Activated CD8-positive, alpha-beta memory T cell treated with anti-CD3 and anti-CD28 coated beads, Interleukin-2, amount 10 ng/mL, durations not matched to agents 7 days and 5 days (primary cell): ENCODE data around the gene KCNN4. TPM values are rescaled to one million over a fixed set of nuclear protein-coding genes. Genes with fewer than 3 reads are reported as not detected.
A peak's percentile ranks its signal among the peaks of the same experiment; 100 is the strongest.

Experiments
- ATAC-seq: fragments of 150-1000 bp; cut with Tn5 transposase; one replicate; pipeline ENCODE4 v1.10.0; 2021; ENCODE audit warnings: moderate library complexity
- CTCF ChIA-PET: fragments of 350-600 bp; sonication (Branson Sonifier 250); formaldehyde crosslinking; loops from one replicate; lab custom pipeline; 2021; ENCODE audit warnings: antibody characterized with exemption; lab: Charles Lee
- DNase-seq: peaks from one replicate; pipeline ENCODE4 v3.0.0-alpha.2; 2020
- H3K27ac Mint-ChIP-seq: one replicate; pipeline ENCODE4 v1.8.0; 2021; ENCODE audit warnings: mild to moderate bottlenecking, mixed read lengths
- H3K27me3 Mint-ChIP-seq: one replicate; pipeline ENCODE4 v1.8.0; 2021; ENCODE audit warnings: mixed read lengths
- H3K36me3 Mint-ChIP-seq: one replicate; pipeline ENCODE4 v1.8.0; 2021; ENCODE audit warnings: mild to moderate bottlenecking, mixed read lengths
- H3K4me1 Mint-ChIP-seq: one replicate; pipeline ENCODE4 v1.8.0; 2021; ENCODE audit warnings: mixed read lengths
- H3K4me3 Mint-ChIP-seq: one replicate; pipeline ENCODE4 v1.8.0; 2021; ENCODE audit warnings: mild to moderate bottlenecking, moderate library complexity, mixed read lengths
- H3K9me3 Mint-ChIP-seq: one replicate; pipeline ENCODE4 v1.8.0; 2022; ENCODE audit warnings: low read depth, mixed read lengths
- total RNA-seq, 2 experiments: library from RNA; stranded (reverse); gene quantifications; one replicate each; pipeline ENCODE4 v1.2.3, GENCODE V29; 2021

KCNN4 gene
- total RNA-seq, 2 experiments from 2014 or later = 43.9 to 53.0 TPM

DNA sequence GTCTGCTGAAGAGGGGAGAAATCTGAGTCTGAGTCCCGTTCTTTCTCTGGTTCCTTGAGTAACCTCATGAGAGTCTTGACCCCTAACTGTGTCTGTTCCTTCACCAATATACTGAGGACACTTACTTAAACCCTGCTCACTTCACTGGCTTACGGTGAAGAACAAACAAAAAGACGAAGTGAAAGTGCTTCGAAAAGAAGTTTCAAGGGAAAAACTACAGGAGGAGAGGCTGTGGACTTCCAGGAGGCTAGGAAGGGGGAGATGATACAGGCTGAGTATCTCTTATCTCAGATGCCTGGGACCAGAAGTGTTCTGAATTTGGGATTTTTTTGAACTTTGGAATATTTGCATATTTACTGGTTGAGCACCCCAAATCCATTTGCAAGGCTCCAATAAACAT lies 32.1 kb downstream of the KCNN4 start:
- CTCF ChIA-PET = interaction anchor here (1.3 kb wide), 1 partner anchor 47 kb away, joined by 3 read pairs; no protein-coding TSS in a partner anchor
- no peaks in the 10 kb centered on the region for H3K9me3 Mint-ChIP-seq

DNA sequence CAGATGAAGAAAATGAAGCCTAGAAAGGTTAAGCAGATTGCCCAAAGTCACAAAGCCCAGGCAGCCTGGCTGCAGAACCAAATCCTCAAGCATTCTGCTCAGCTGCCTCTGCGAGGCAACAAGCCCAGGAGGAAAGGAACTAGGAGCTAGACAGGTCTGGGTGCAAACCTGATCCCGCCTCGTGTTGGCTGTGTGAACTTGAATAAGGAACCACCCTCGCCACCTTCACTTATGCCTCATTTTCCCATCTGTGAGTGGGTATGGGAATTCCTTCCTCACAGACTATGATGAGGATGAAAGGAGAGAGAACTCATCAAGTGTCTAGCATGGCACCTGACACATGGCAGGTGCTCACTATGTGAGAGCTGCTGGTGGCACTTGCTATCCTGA lies 32.6 kb downstream of the KCNN4 start:
- peaks cover 53% of the 10 kb centered on the region for H3K36me3 Mint-ChIP-seq
- no peak overlapping the region for H3K4me3 Mint-ChIP-seq
- CTCF ChIA-PET = interaction anchor here (1.3 to 3.7 kb wide), 2 partner anchors 17 to 47 kb away, joined by 3 to 71 read pairs; no protein-coding TSS in a partner anchor
- H3K27ac Mint-ChIP-seq = peak overlapping the region; percentile 83
- DNase-seq = no peak
- H3K9me3 Mint-ChIP-seq = no peaks in the 10 kb centered on the region
- peaks cover 47% of the 10 kb centered on the region for H3K4me1 Mint-ChIP-seq
- no peak for ATAC-seq
- no peaks in the 10 kb centered on the region for H3K27me3 Mint-ChIP-seq

More for the DNA sequence above, 32.1 kb downstream of the KCNN4 start:
- DNase-seq = no peak
- peak overlapping the region; percentile 67 for H3K27ac Mint-ChIP-seq
- no peak for ATAC-seq
- H3K36me3 Mint-ChIP-seq = peaks cover 53% of the 10 kb centered on the region
- no peaks in the 10 kb centered on the region for H3K27me3 Mint-ChIP-seq
- peaks cover 50% of the 10 kb centered on the region for H3K4me1 Mint-ChIP-seq
- no peak overlapping the region for H3K4me3 Mint-ChIP-seq

DNA sequence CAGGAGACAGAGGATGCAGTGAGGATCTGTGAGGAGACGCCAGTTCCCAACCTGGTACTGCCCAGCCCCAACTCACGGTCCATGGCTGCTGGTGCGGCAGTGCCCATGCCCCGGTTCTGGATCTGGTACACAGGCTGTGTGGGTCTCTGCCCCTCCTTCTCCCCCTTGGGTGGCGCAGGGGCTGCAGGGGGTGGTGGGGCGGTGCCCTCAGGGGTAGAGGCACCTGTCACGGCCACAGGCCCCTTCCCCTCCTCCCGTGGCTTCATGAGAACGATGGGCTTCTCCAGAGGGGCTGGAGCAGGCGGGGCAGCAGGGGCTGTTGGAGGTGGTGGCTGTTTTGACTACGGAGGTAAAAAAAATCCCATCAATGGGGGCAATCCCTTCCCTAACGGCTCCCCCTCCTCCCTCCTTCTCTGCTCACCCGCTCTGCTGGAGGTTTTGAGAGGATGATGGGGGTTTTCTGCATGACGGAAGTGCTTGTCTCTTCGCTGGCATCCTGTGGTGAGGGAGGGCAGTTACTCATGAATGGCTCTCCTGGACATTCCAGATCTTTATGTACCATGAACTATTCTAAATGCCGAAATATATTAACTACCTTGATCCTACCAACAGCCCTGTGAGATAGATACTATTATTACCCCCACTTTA lies 33.1 kb downstream of the KCNN4 start:
- CTCF ChIA-PET = interaction anchor here (1.3 to 4.9 kb wide), 4 partner anchors 8 to 48 kb away, joined by 3 to 71 read pairs (median 58); partner anchors contain the start of gene SMG9
- Mint-ChIP-seq H3K36me3 (peaks cover 56% of the 10 kb centered on the region), H3K27ac (peak overlapping the region; percentile 83), H3K27me3 (no peaks in the 10 kb centered on the region), H3K4me1 (peaks cover 42% of the 10 kb centered on the region), H3K4me3 (peak overlapping the region; percentile 38), H3K9me3 (no peaks in the 10 kb centered on the region)
- ATAC-seq = no peak
- no peak for DNase-seq

DNA sequence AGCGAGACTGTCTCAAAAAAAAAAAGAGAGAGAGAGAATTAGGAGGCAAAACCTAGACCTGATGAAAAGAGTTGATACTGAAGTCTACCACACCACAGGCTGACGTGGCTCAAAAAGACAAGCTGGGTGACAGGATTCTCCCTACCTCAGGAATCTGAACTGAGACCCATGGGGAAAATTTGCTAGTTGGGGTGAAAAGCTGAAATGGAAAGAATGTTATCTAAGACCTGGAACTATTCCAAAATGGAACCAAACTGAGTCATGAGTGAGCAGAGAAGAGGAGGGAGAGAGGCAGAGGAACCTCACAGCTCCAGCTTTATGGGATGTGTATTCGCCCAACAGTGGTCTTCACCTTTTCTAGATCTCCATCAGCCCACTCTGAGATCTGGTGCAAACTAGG lies 37.7 kb downstream of the KCNN4 start:
- CTCF ChIA-PET = interaction anchor here (1.4 to 4.9 kb wide), 3 partner anchors 22 to 42 kb away, joined by 4 to 68 read pairs (median 5); no protein-coding TSS in a partner anchor
- Mint-ChIP-seq H3K4me3 (no peak overlapping the region), H3K9me3 (no peaks in the 10 kb centered on the region), H3K27ac (no peak overlapping the region), H3K4me1 (peaks cover 32% of the 10 kb centered on the region), H3K36me3 (peaks cover 58% of the 10 kb centered on the region), H3K27me3 (no peaks in the 10 kb centered on the region)
- ATAC-seq (no peak), DNase-seq (no peak)

DNA sequence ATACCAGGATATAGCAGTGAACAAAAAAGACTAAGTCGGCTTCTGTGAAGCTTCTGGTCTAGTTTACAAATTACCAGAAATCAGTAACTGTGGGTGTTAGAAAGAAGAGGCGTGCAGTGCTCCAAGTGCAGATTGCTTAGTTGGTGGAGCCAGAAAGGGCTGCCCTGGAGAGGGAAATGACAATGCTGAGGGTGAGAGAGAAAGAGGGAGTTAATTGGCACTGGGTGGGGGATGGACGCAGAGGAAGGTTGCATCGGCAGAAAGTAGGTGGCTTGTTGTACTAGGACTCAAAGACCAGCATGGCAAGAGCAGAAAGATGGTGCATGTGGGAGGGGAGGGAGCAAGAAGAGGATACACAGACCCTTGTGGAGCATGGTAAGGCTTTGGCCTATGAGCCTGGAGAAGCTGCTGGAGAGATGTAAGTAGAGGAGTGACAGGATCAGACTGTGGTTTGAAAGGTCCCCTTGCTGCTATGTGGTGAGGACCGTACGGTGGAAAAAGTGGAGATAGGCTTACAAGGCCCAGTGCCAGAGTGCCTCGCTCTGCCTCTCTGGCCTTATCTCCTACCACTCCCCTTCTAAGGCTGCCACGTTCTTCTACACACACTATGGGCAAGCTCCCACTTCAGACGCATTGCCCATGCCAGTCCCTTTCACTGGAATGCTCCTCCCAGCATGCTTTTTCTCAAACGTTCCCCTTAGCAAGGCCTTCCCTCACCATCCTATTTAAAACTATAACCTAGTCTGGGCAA lies 39.5 kb downstream of the KCNN4 start:
- no peak overlapping the region for H3K27ac Mint-ChIP-seq

DNA sequence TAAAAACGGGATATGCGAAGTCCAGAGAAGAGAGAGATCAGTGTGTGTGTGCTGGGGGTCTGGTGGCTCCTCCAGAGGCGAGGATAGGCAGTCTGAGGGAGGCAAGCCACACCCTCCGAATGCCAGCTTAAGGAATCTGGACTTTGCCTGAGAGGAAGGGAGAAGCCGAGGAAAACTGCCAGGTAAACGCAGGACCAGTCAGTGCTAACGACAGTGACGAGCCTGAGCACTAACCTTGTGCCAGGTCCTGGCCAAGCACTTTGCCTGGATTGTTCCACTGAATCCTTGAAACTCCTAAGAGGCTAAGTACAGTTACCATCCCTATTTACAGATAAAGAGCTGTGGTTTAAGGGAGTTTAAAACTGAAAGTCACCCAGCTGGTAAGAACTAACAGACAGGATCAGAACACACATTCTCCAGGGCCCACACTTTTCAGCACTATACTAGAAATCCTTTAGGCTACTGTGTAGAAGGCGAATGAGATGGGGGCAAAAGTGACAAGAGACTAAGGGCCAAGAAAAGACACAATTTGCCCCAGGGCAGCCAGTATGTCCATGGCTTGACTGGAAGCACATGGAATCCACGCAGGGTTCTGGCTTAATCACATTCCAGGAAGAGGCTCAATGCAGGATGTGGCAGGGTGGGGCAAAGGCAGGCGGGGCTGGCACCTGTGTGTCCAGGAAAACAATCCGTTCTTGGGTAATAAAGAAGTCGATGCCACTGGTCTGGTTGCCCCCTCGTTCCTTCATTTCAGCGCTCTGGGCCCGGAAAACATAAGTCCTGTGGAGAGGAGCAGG lies 41.1 kb downstream of the KCNN4 start:
- CTCF ChIA-PET = interaction anchor here (1.1 kb wide), 1 partner anchor 70 kb away, joined by 3 read pairs; no protein-coding TSS in a partner anchor
- H3K4me1 Mint-ChIP-seq = peaks cover 16% of the 10 kb centered on the region
- H3K27me3 Mint-ChIP-seq = no peaks in the 10 kb centered on the region
- H3K36me3 Mint-ChIP-seq = peaks cover 56% of the 10 kb centered on the region
- H3K4me3 Mint-ChIP-seq = no peak overlapping the region
- ATAC-seq = no peak
- H3K27ac Mint-ChIP-seq = no peak overlapping the region
- no peak for DNase-seq
- H3K9me3 Mint-ChIP-seq = no peaks in the 10 kb centered on the region

More for the DNA sequence above, 39.5 kb downstream of the KCNN4 start:
- Mint-ChIP-seq H3K4me3 (no peak overlapping the region), H3K4me1 (peaks cover 22% of the 10 kb centered on the region), H3K9me3 (no peaks in the 10 kb centered on the region), H3K36me3 (peaks cover 59% of the 10 kb centered on the region), H3K27me3 (no peaks in the 10 kb centered on the region)
- CTCF ChIA-PET = interaction anchor here (1.1 to 1.3 kb wide), 2 partner anchors 44 to 69 kb away, joined by 3 read pairs; no protein-coding TSS in a partner anchor
- DNase-seq (no peak), ATAC-seq (no peak)

DNA sequence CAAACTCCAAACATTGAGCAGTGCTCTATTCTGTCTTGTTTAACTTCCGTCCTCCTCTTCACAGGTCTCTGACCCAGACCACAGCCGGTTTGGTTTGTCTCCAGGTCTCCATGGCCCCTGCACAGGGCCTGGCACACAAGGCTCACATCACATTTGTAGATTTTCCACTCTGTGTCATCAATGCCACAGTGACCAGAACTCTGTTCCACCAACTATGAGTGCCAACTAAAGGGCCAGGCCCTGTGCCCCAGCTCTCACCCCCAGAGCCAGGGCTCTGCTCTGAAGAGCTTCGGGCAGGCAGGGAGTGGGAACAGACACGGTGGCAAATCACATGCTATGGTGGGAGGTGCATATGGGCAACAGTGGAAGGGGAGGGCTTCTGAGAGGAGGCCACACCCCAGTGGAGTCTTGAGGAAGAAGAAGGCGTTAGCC lies 42.0 kb downstream of the KCNN4 start:
- H3K27me3 Mint-ChIP-seq = no peaks in the 10 kb centered on the region
- H3K4me1 Mint-ChIP-seq = peaks cover 16% of the 10 kb centered on the region
- DNase-seq (no peak), ATAC-seq (peak; percentile 45)
- CTCF ChIA-PET = interaction anchor here (1.2 to 1.3 kb wide), 2 partner anchors 48 to 144 kb away, joined by 3 read pairs; no protein-coding TSS in a partner anchor
- H3K9me3 Mint-ChIP-seq = no peaks in the 10 kb centered on the region
- H3K4me3 Mint-ChIP-seq = no peak overlapping the region
- H3K27ac Mint-ChIP-seq = peak overlapping the region; percentile 62
- H3K36me3 Mint-ChIP-seq = peaks cover 50% of the 10 kb centered on the region

DNA sequence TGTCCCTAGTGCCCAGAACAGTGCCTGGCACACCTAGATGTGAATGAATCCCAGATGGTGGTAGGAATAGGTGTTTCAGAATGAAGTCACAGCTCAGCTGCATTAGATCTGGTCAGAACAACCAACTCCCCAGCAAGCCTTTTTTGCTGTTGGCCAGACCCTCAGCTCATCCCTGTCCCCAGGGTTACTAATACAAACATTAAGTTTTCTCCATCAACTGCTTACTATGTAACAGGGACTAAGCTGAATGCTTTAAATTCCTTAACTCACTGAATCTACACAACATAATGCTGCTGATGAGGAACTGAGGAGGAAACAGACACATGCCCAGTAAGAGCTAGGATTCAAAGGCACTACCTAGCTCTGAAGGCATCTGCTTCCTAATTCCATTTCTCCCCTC lies 44.8 kb downstream of the KCNN4 start:
- H3K27me3 Mint-ChIP-seq = no peaks in the 10 kb centered on the region
- H3K4me3 Mint-ChIP-seq = no peak overlapping the region
- H3K27ac Mint-ChIP-seq = peak overlapping the region; percentile 8
- no peaks in the 10 kb centered on the region for H3K9me3 Mint-ChIP-seq
- ATAC-seq (no peak), DNase-seq (no peak)
- CTCF ChIA-PET = interaction anchor here (1.1 to 1.2 kb wide), 3 partner anchors 10 to 74 kb away, joined by 3 to 6 read pairs (median 4); no protein-coding TSS in a partner anchor
- H3K4me1 Mint-ChIP-seq = peaks cover 16% of the 10 kb centered on the region
- peaks cover 47% of the 10 kb centered on the region for H3K36me3 Mint-ChIP-seq

DNA sequence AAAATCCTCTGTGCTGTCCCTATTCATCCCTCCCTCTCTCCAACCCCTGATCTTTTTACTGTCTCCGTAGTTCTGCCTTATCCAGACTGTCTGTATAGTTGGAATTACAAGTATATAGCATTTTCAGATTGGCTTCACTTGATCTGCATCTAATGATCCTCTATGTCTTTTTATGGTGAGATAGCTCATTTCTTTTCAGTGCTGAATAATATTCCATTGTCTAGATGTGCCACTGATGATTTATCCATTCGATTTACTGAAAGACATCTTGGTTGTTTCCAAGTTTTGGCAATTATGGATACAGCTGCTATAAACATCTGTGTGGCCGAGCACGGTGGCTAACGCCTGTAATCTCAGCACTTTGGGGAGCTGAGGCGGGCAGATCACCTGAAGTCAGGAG lies 45.8 kb downstream of the KCNN4 start:
- Mint-ChIP-seq H3K9me3 (no peaks in the 10 kb centered on the region), H3K4me1 (peaks cover 11% of the 10 kb centered on the region), H3K27ac (no peak overlapping the region), H3K27me3 (no peaks in the 10 kb centered on the region), H3K4me3 (no peak overlapping the region), H3K36me3 (peaks cover 45% of the 10 kb centered on the region)
- CTCF ChIA-PET = interaction anchor here (1.2 kb wide), 2 partner anchors 10 to 75 kb away, joined by 3 to 4 read pairs; no protein-coding TSS in a partner anchor
- no peak for DNase-seq
- no peak for ATAC-seq

DNA sequence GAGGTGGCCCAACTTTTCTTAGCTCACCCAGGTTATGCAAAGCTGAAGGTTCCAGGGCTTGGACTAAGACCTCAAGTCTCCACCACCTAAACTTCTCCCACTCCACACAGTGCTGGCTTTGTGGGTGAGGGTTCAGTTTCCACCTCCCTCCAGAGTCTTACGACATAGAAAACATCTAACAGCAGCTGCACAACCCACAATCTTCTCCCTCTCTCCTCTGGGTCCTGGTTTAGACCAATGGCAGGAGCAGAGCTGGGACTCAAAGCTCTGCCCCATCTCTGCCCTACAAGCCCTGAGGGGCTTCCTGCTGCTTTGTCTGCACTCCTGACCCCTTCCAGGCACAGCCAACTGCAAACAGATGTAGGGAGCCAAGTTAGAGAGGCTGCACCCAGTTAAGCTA lies 48.9 kb downstream of the KCNN4 start:
- ATAC-seq = no peak
- H3K9me3 Mint-ChIP-seq = no peaks in the 10 kb centered on the region
- peaks cover 40% of the 10 kb centered on the region for H3K36me3 Mint-ChIP-seq
- DNase-seq = no peak
- H3K27me3 Mint-ChIP-seq = no peaks in the 10 kb centered on the region
- no peak overlapping the region for H3K4me3 Mint-ChIP-seq
- no peak overlapping the region for H3K27ac Mint-ChIP-seq
- CTCF ChIA-PET = no interaction called here
- no peaks in the 10 kb centered on the region for H3K4me1 Mint-ChIP-seq

DNA sequence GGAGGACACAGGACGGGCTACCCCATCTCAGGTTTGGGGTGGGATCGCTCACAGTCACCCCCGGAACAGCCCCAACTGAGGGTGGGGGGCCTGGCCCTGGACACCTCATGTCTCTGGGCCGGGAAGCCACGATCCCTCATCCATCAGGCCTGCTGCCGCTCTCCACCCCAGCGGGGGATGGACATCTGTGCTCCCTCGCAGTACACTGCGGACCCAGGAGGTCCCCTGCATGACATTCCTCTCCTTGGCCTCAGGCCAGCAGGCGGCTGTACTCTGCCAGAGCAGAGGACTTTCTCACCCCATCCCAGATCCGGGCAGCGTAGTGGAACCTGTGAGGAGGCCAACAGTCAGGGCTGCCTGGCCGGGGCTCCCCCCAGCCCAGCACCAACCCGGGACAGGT lies 49.4 kb downstream of the KCNN4 start:
- ATAC-seq = no peak
- Mint-ChIP-seq H3K27ac (no peak overlapping the region), H3K4me1 (no peaks in the 10 kb centered on the region), H3K4me3 (no peak overlapping the region), H3K27me3 (no peaks in the 10 kb centered on the region), H3K36me3 (peaks cover 36% of the 10 kb centered on the region), H3K9me3 (no peaks in the 10 kb centered on the region)
- CTCF ChIA-PET = no interaction called here
- DNase-seq = no peak

DNA sequence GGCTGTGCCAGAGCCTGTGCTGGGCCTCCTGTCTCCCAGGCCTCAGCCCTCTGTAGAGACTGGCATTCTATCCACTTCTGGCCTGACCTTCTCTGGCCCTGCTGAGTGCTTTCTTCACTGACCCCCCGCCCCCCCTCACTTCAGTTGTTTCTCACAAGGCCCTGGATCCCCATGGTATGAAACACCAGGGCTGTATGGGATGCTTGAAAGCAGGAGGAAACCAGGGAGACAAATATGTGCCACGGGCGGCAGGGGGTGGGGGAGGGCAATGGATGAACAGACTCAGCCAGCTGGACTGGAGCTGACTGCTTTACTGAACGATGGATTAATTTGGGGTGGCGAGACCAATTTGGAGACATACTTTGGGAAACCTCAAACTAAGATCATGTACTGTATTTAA lies 50.9 kb downstream of the KCNN4 start:
- H3K9me3 Mint-ChIP-seq = no peaks in the 10 kb centered on the region
- H3K4me1 Mint-ChIP-seq = peaks cover 4% of the 10 kb centered on the region
- ATAC-seq (no peak), DNase-seq (no peak)
- no peak overlapping the region for H3K4me3 Mint-ChIP-seq
- no peak overlapping the region for H3K27ac Mint-ChIP-seq
- H3K27me3 Mint-ChIP-seq = no peaks in the 10 kb centered on the region
- CTCF ChIA-PET = no interaction called here
- H3K36me3 Mint-ChIP-seq = peaks cover 31% of the 10 kb centered on the region

DNA sequence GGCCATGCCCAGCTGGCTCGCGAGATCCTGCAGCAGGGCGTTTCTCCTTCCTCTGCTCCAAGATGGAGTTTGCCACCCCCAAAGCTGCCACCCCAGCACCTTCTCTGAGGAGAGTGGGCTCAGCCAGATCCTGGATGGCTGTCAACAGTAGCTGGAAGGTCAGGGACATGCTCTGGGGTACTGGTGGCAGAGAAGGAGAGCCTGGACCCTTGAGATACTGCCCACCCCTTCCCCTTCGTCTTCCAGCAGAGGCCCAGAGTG lies 53.2 kb downstream of the KCNN4 start:
- H3K4me1 Mint-ChIP-seq = peaks cover 4% of the 10 kb centered on the region
- H3K27me3 Mint-ChIP-seq = no peaks in the 10 kb centered on the region
- no peaks in the 10 kb centered on the region for H3K9me3 Mint-ChIP-seq
- CTCF ChIA-PET = no interaction called here
- peaks cover 26% of the 10 kb centered on the region for H3K36me3 Mint-ChIP-seq
- H3K4me3 Mint-ChIP-seq = no peak overlapping the region
- ATAC-seq (no peak), DNase-seq (no peak)
- no peak overlapping the region for H3K27ac Mint-ChIP-seq
